GM18498 (cell line): ENCODE results near the gene SLC22A23.

Experiments used
- ATAC-seq: cut with Tn5 transposase; IDR thresholded peaks from one replicate; pipeline ENCODE4 v1.9.1; 2021; ENCODE audit warnings: mild to moderate bottlenecking, moderate library complexity; ENCODE audit not compliant: unreplicated experiment

The SLC22A23 gene

GRCh38 chr6:3307436-3307835 lies 149.4 kb downstream of the SLC22A23 start:
- ATAC-seq: no peak

- no peak for ATAC-seq
Observed at GRCh38 chr6:3306848-3307247, 150.0 kb downstream of the SLC22A23 start.

DNA sequence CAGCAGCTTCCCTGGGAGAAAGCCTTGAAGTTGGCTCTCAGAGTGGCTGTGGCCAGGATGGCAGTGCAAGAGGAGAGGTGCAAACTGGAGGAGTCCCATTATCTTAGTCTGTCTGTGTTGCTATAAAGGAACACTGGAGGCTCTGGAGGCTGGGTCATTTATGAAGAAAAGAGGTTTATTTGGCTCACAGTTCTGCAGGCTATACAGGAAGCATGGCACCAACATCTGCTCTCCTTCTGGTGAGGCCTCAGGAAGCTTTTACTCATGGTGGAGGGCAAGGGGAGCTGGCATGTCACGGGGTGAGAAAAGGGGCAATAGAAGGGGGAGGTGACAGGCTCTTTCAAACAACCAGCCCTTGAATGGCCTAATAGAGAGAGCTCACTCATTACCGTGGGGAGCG lies 151.0 kb downstream of the SLC22A23 start:
- no peak for ATAC-seq

- no peak for ATAC-seq
Observed at GRCh38 chr6:3305216-3305565, 151.7 kb downstream of the SLC22A23 start.

DNA sequence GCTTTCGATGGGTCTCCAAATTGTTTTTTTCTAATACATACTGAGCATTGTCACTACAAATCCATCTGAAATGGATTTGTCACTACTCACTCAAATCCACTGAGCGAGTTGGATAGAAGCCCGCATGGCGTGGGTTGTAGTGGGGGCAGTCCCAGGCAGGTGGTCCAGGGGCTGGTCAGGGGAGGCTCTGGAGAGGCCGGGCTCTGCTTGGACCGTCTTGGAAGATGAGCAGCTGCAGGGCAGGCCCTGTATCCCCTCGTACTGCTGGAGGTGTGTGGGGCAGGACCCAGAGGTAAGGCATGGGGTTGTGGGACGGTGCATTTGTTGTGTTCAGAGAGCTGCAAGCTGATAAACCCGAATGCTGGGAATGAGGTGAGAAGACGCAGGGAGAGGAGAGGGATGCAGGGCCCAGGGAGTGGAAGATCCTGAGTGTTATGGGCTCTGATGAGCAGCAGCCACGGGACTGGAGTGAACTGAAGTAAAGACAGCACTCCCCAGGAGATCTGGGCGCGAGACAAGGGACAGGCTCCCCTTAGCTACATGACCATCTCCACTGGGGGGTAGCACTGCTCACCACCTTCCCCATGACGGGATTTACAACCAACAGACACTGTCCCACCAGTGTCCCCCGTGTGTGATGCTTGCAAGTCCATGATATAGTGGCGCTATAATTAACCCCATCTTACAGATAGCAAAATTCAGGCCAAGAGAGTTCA lies 152.2 kb downstream of the SLC22A23 start:
- ATAC-seq: no peak

DNA sequence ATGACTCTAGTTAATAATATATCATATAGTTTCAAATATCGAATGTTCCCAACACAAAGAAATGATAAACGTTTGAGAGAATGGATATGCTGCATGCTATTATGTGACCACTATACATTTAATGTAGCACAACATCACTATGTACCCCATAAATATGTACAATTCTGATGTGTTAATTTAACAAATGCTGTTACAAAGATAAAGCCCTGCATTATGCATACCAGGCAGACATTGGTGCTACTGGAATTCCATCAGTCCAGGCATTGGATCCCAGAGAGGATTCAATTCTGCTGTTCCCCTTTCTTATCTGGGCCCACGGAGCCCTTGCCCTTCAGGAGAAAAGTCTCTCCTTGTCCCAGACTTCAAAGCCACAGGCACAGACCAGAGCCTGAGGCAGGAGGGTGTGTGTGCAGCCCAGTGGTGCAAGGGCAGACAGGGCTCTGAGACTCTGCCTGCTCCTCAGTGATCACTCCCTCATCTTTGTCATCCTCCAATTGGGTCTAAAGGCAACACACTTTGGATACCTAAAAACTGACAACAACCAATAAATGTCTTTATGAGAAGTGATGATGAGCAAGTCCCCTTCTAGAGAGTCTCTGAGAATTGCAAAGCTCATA lies 152.9 kb downstream of the SLC22A23 start:
- ATAC-seq: no peak

GRCh38 chr6:3301506-3301905 lies 155.3 kb downstream of the SLC22A23 start:
- no peak for ATAC-seq

DNA sequence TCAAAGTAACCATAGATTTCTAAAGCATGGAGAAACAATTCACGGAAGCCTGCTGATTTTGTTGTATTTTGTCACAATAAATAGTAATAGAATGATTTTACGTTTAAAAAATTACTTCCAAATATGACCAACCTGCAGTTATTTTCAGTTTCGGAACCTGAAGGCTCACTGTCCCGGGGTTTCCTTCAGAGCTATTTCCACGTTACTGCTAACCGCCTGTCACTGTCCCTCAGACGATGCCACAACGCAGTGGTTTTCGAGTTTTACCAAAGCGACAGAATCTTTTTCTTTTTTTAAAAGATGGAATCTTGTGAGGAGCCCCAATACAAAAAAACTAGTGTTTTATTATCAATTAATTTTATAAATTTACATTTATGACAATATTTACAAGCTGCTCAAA lies 157.6 kb downstream of the SLC22A23 start:
- no peak for ATAC-seq

DNA sequence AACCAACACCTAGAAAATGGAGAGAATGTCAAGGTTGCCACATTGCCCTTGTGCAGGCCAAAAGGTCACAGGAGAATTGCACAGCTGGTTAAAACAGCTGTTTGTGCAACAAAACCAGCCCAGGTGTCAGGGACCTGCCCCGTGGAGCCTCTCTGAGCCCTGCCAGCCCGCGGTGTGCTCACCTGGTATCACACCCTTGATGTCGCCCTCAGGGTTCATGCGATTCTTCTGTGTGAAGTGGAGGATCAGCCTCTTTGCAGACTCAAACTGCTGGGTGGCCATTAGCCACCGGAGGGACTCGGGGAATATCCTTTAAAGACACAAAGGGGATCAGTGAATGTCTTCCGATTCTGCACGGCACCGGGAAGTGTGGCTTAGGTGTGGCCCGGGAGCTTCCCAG lies 158.9 kb downstream of the SLC22A23 start:
- ATAC-seq: no peak

DNA sequence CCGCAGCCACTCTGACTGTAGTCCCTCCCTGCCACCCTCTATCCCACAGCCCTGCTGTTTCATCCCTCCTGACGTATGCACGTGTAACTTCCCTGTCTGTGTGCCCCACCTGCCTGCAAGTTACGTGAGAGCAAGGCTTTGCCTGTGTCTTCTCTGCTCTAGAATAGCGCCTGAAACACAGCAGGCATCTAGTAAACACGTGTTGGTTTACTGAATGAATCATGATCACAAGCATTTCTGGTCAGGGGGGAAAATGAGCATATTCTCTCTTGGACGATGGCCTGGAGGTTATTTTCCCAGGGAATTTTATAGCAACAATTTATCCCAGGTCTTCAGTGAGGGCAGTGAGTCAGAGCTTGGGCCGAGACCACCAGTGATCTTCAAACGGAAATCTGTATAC lies 159.8 kb downstream of the SLC22A23 start:
- no peak for ATAC-seq

- ATAC-seq: no peak
Observed at GRCh38 chr6:3296537-3296936, 160.3 kb downstream of the SLC22A23 start.

DNA sequence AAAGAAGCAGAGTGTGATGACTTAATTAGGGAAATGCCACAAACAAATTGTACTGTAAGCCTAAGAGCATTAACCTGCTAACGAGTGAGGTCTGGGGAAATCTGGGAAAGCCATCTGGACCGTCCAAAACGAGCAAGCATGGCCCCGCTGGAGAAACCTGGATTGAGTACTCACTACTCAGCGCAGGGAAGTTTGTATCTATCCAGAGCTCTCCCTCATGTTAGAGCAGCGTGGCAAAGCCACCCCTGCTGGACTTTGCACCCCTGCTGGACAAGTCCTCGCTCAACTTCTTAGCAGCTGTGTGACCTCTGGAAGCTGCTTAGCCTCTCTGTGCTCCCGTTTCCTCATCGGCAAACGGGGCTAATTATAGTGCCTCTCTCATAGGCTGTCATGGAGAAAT lies 160.8 kb downstream of the SLC22A23 start:
- no peak for ATAC-seq

- ATAC-seq: no peak
Observed at GRCh38 chr6:3294921-3295871, 161.7 kb downstream of the SLC22A23 start.

GRCh38 chr6:3294396-3294795 lies 162.5 kb downstream of the SLC22A23 start:
- no peak for ATAC-seq

- no peak for ATAC-seq
Observed at GRCh38 chr6:3293271-3294155, 163.3 kb downstream of the SLC22A23 start.

- ATAC-seq: no peak
Observed at GRCh38 chr6:3292431-3293197, 164.2 kb downstream of the SLC22A23 start.

- ATAC-seq: no peak
Observed at GRCh38 chr6:3291987-3292386, 164.9 kb downstream of the SLC22A23 start.

DNA sequence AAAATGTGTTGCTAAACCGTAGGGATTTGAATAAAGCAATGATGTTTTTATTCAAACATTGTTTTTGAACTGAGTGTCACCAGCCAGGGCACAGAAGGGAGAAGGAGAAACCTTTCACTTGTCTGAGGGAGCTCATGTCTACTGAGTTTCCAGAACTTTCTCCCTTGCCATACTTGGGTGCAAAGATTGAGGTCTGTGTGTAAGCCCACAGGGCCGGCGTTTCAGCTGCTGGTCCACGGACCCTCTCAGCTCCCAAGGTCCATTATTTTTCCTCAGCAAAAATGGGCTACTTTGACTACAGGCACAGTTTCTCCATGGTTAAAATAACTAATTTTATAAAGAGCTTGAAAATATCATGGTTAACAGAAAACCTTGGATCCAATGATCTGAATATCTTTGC lies 165.5 kb downstream of the SLC22A23 start:
- ATAC-seq: no peak

DNA sequence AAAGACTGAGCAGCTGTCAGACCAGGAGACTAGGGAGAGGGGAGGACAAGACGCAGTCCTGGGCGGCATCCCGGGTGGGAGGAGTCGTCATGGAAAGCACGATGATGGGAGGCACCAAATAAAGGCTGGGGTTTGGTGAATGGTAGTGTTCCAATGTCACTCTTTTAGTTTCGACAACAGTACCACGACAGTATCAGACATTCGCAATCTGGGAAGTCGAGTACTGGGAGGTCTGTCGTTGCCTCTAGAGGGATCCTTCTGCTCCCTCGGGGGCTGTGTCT lies 166.0 kb downstream of the SLC22A23 start:
- ATAC-seq: no peak
